BE2C (cell line): Measurements from ENCODE around the gene TNP2.
A peak's percentile ranks its signal among the peaks of the same experiment; 100 is the strongest.

Experiments
- DNase-seq: peaks from one replicate; pipeline ENCODE4 v3.0.0-alpha.2; 2020
- H3K27me3 ChIP-seq: fragments of 250-450 bp; sonication (Bioruptor Pico); 2 replicates; pipeline ENCODE4 v1.5.1; 2020; ENCODE audit warnings: mild to moderate bottlenecking
- H3K36me3 ChIP-seq: fragments of 250-450 bp; sonication (Bioruptor Pico); 2 replicates; pipeline ENCODE4 v1.5.1; 2020; ENCODE audit warnings: mild to moderate bottlenecking
- H3K4me1 ChIP-seq: fragments of 250-450 bp; sonication (Bioruptor Pico); 2 replicates; pipeline ENCODE4 v1.5.1; 2020
- H3K4me3 ChIP-seq: 2 replicates; pipeline ENCODE4 v1.5.1; 2011; ENCODE audit warnings: low read depth, low read length
- H3K9me3 ChIP-seq: fragments of 250-450 bp; sonication (Bioruptor Pico); 2 replicates; pipeline ENCODE4 v1.5.1; 2020
- CTCF ChIP-seq: IDR thresholded peaks from 2 replicates; pipeline ENCODE4 v1.5.1; 2012; ENCODE audit warnings: mild to moderate bottlenecking, low read depth, low read length

Gene TNP2

GRCh38 chr16:11308493-11309283, 39.6 kb upstream of the TNP2 start:
- no peaks in the 10 kb centered on the region for H3K36me3 ChIP-seq

GRCh38 chr16:11307639-11308492, 38.7 kb upstream of the TNP2 start:
- no peak for TF ChIP-seq CTCF
- H3K27me3 ChIP-seq: no peaks in the 10 kb centered on the region
- H3K4me1 ChIP-seq: peaks cover 7% of the 10 kb centered on the region
- H3K9me3 ChIP-seq: no peaks in the 10 kb centered on the region; the same call in 1 of the 2 replicates
- no peaks in the 10 kb centered on the region for H3K36me3 ChIP-seq
- no peak overlapping the region for H3K4me3 ChIP-seq
- no peak for DNase-seq

More at GRCh38 chr16:11308493-11309283, 39.6 kb upstream of the TNP2 start:
- TF ChIP-seq CTCF: no peak
- no peaks in the 10 kb centered on the region; the same call in 1 of the 2 replicates for H3K9me3 ChIP-seq
- H3K4me3 ChIP-seq: no peak overlapping the region
- H3K4me1 ChIP-seq: 0 out of 2 replicates have a peak, but pooled peaks cover 1% of the 10 kb centered on the region
- DNase-seq: peak; percentile 55
- no peaks in the 10 kb centered on the region for H3K27me3 ChIP-seq

GRCh38 chr16:11306997-11307638, 38.0 kb upstream of the TNP2 start:
- H3K9me3 ChIP-seq: no peaks in the 10 kb centered on the region; the same call in 1 of the 2 replicates
- no peak for DNase-seq
- no peak overlapping the region for H3K4me3 ChIP-seq
- no peak for TF ChIP-seq CTCF
- peaks cover 7% of the 10 kb centered on the region for H3K4me1 ChIP-seq
- no peaks in the 10 kb centered on the region for H3K27me3 ChIP-seq
- H3K36me3 ChIP-seq: no peaks in the 10 kb centered on the region

- no peak for DNase-seq
- no peak for TF ChIP-seq CTCF
- Histone ChIP-seq H3K36me3 (no peaks in the 10 kb centered on the region), H3K9me3 (no peaks in the 10 kb centered on the region; the same call in 1 of the 2 replicates), H3K4me1 (peaks cover 7% of the 10 kb centered on the region), H3K27me3 (no peaks in the 10 kb centered on the region), H3K4me3 (no peak overlapping the region)
Observed at GRCh38 chr16:11306381-11306780, 37.3 kb upstream of the TNP2 start.

GRCh38 chr16:11303405-11304138, 34.4 kb upstream of the TNP2 start:
- TF ChIP-seq CTCF: no peak
- no peaks in the 10 kb centered on the region for H3K27me3 ChIP-seq
- H3K36me3 ChIP-seq: no peaks in the 10 kb centered on the region
- no peaks in the 10 kb centered on the region for H3K9me3 ChIP-seq
- peak overlapping the region; percentile 8 for H3K4me3 ChIP-seq
- DNase-seq: peak; percentile 75
- H3K4me1 ChIP-seq: peaks cover 7% of the 10 kb centered on the region
